Loucy (cell line): ENCODE measurements around the gene ARHGAP5.
"Not testable (repeated sequence)": the region's sequence is repeated elsewhere in the genome, so short reads cannot be mapped to it uniquely, and the experiment has no call there.

Experiments
- H2AFZ ChIP-seq: fragments of 200-600 bp; sonication (generic); 2 replicates; pipeline ENCODE4 v1.6.0; 2016; ENCODE audit warnings: antibody characterized with exemption, mild to moderate bottlenecking, low read length, moderate library complexity
- H3F3A ChIP-seq: fragments of 200-600 bp; 2 replicates; pipeline ENCODE4 v1.6.0; 2016; ENCODE audit warnings: antibody characterized with exemption, low read depth, mild to moderate bottlenecking
- H3K27me3 ChIP-seq: fragments of 200-600 bp; sonication (generic); 2 replicates; pipeline ENCODE4 v1.6.1; 2014; ENCODE audit warnings: low read length, mild to moderate bottlenecking; ENCODE audit not compliant: insufficient read depth, poor library complexity, severe bottlenecking
- H3K36me3 ChIP-seq: fragments of 200-600 bp; sonication (generic); 2 replicates; pipeline ENCODE4 v1.6.1; 2016; ENCODE audit warnings: low read length; ENCODE audit not compliant: insufficient read depth
- H3K4me1 ChIP-seq: fragments of 200-600 bp; sonication (generic); 2 replicates; pipeline ENCODE4 v1.5.1; 2014; ENCODE audit warnings: low read length, mild to moderate bottlenecking; ENCODE audit not compliant: insufficient read depth, poor library complexity, severe bottlenecking
- H3K4me2 ChIP-seq: fragments of 200-600 bp; sonication (generic); 2 replicates; pipeline ENCODE4 v1.6.0; 2014; ENCODE audit warnings: antibody characterized with exemption, low read length, low read depth, mild to moderate bottlenecking; ENCODE audit not compliant: poor library complexity, severe bottlenecking
- H3K4me3 ChIP-seq: fragments of 200-600 bp; sonication (generic); 2 replicates; pipeline ENCODE4 v1.5.1; 2014; ENCODE audit warnings: low read length, mild to moderate bottlenecking, mixed read lengths; ENCODE audit not compliant: poor library complexity, severe bottlenecking
- H3K79me2 ChIP-seq: fragments of 200-600 bp; sonication (generic); 2 replicates; pipeline ENCODE4 v1.6.1; 2014; ENCODE audit warnings: low read length; ENCODE audit not compliant: insufficient read depth
- H3K9ac ChIP-seq: fragments of 200-600 bp; sonication (generic); 2 replicates; pipeline ENCODE4 v1.6.0; 2014; ENCODE audit warnings: mild to moderate bottlenecking, low read depth, low read length, moderate library complexity; ENCODE audit not compliant: poor library complexity, severe bottlenecking
- H3K9me2 ChIP-seq: fragments of 200-600 bp; sonication (generic); replicated peaks from 2 replicates; pipeline ENCODE4 v1.6.1; 2016; ENCODE audit warnings: low read depth, low read length, mixed read lengths
- H3K9me3 ChIP-seq: fragments of 200-600 bp; sonication (generic); 2 replicates; pipeline ENCODE4 v1.6.1; 2014; ENCODE audit warnings: mild to moderate bottlenecking, antibody characterized with exemption, low read length, low read depth; ENCODE audit not compliant: insufficient read depth
- H4K20me1 ChIP-seq: fragments of 200-600 bp; sonication (generic); 2 replicates; pipeline ENCODE4 v1.6.0; 2014; ENCODE audit warnings: antibody characterized with exemption, low read length, mild to moderate bottlenecking; ENCODE audit not compliant: insufficient read depth, poor library complexity, severe bottlenecking
- CTCF ChIP-seq: fragments of 200-600 bp; sonication (generic); conservative IDR thresholded peaks from 2 replicates; pipeline ENCODE4 v1.5.1; 2014; ENCODE audit warnings: mild to moderate bottlenecking, antibody characterized with exemption, low read length
- EZH2phosphoT487 ChIP-seq: fragments of 200-600 bp; IDR thresholded peaks from 2 replicates; pipeline ENCODE4 v1.6.1; 2018; ENCODE audit warnings: antibody characterized with exemption, mild to moderate bottlenecking, moderate library complexity, borderline replicate concordance

Gene ARHGAP5

GRCh38 chr14:32128703-32129102, 51.6 kb downstream of the ARHGAP5 start:
- H3K4me3 ChIP-seq = no peak overlapping the region
- H4K20me1 ChIP-seq = no peaks in the 10 kb centered on the region
- no peaks in the 10 kb centered on the region for H3F3A ChIP-seq
- no peak overlapping the region for H3K4me2 ChIP-seq
- peaks cover 41% of the 10 kb centered on the region for H3K79me2 ChIP-seq
- no peaks in the 10 kb centered on the region for H3K4me1 ChIP-seq
- no peak overlapping the region for H3K9ac ChIP-seq
- H3K27me3 ChIP-seq = no peaks in the 10 kb centered on the region
- H2AFZ ChIP-seq = no peak overlapping the region
- H3K36me3 ChIP-seq = peaks cover 27% of the 10 kb centered on the region
- TF ChIP-seq EZH2phosphoT487 (no peak), CTCF (no peak)
- no peaks in the 10 kb centered on the region for H3K9me2 ChIP-seq
- H3K9me3 ChIP-seq = no peaks in the 10 kb centered on the region; the same call in 1 of the 2 replicates

DNA sequence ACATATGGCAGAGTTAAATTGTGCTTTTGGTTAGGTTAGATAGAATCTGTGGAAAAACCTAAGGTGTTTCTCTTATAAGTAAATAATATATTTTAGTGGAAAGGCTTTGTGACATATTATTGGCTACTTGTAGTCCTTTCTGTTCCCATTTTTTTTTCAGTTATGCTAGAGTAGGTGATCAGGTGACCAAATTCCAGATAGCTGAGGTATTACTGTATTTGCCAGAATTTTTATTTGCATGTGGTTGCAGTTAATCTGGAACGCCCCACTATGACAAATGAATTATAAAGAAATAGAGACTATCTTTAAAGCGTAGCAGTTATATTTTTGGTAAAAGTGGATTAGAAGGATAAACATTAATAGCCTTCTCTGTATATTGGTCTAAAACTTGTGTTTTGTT, 52.0 kb downstream of the ARHGAP5 start:
- Histone ChIP-seq H3K9me3 (no peaks in the 10 kb centered on the region; the same call in 1 of the 2 replicates), H3F3A (no peaks in the 10 kb centered on the region), H3K4me1 (no peaks in the 10 kb centered on the region), H3K9me2 (no peaks in the 10 kb centered on the region), H3K4me2 (no peak overlapping the region), H4K20me1 (no peaks in the 10 kb centered on the region), H3K4me3 (no peak overlapping the region), H2AFZ (no peak overlapping the region), H3K27me3 (no peaks in the 10 kb centered on the region), H3K36me3 (peaks cover 27% of the 10 kb centered on the region), H3K9ac (no peak overlapping the region), H3K79me2 (peaks cover 41% of the 10 kb centered on the region)
- no peak for TF ChIP-seq CTCF
- TF ChIP-seq EZH2phosphoT487 = no peak

- not testable (repeated sequence) for H2AFZ ChIP-seq, H3F3A ChIP-seq, H3K4me3 ChIP-seq, H3K27me3 ChIP-seq, H3K36me3 ChIP-seq, H3K9ac ChIP-seq, H3K9me3 ChIP-seq, H3K4me1 ChIP-seq, H3K4me2 ChIP-seq, H4K20me1 ChIP-seq, H3K9me2 ChIP-seq
- H3K79me2 ChIP-seq = peaks cover 31% of the 10 kb centered on the region
These were observed 54.6 kb downstream of the ARHGAP5 start for GRCh38 chr14:32131689-32132088.

GRCh38 chr14:32134448-32135097, 57.5 kb downstream of the ARHGAP5 start:
- no peaks in the 10 kb centered on the region; the same call in 1 of the 2 replicates for H3F3A ChIP-seq
- no peak overlapping the region for H2AFZ ChIP-seq
- H3K79me2 ChIP-seq = peaks cover 52% of the 10 kb centered on the region
- peaks cover 8% of the 10 kb centered on the region; the same call in 1 of the 2 replicates for H3K36me3 ChIP-seq
- no peaks in the 10 kb centered on the region for H3K4me1 ChIP-seq
- no peak for TF ChIP-seq EZH2phosphoT487
- TF ChIP-seq CTCF = no peak
- H3K9me3 ChIP-seq = peaks cover 6% of the 10 kb centered on the region; the same call in 1 of the 2 replicates
- H3K4me2 ChIP-seq = no peak overlapping the region
- no peaks in the 10 kb centered on the region for H4K20me1 ChIP-seq
- H3K9ac ChIP-seq = no peak overlapping the region
- no peak overlapping the region for H3K4me3 ChIP-seq
- H3K27me3 ChIP-seq = no peaks in the 10 kb centered on the region
- H3K9me2 ChIP-seq = no peaks in the 10 kb centered on the region
